Measurements from ENCODE around the gene DLGAP4.

DNA sequence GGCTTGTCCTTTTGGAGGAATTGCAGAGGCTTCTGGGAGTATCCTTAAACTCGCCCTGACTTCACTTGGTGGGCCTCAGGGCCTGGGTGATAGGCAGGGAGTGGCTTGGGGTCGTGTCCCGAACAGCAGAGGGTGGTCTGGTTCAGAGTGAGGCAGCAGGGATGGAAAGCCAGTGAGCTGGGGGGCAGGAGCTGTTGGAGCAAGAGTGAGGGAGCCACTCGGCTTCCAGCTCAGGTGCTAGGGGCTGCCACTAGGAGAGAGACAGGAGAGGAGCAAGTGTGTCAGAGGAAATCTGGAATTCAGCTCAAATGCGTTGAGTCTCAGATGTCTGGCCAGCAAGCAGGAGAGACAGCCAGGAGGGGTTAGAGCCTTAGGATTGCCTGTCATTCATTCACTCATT is 85.8 kb downstream of the DLGAP4 start:
- no peak for TF ChIP-seq EZH2 (IDR thresholded peaks at IDR 0.05; ENCODE audit: borderline replicate concordance, low read length)
- TF ChIP-seq, protein P1, sequence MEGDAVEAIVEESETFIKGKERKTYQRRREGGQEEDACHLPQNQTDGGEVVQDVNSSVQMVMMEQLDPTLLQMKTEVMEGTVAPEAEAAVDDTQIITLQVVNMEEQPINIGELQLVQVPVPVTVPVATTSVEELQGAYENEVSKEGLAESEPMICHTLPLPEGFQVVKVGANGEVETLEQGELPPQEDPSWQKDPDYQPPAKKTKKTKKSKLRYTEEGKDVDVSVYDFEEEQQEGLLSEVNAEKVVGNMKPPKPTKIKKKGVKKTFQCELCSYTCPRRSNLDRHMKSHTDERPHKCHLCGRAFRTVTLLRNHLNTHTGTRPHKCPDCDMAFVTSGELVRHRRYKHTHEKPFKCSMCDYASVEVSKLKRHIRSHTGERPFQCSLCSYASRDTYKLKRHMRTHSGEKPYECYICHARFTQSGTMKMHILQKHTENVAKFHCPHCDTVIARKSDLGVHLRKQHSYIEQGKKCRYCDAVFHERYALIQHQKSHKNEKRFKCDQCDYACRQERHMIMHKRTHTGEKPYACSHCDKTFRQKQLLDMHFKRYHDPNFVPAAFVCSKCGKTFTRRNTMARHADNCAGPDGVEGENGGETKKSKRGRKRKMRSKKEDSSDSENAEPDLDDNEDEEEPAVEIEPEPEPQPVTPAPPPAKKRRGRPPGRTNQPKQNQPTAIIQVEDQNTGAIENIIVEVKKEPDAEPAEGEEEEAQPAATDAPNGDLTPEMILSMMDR (conservative IDR thresholded peaks at IDR 0.05 in 1 of 2, IDR thresholded peaks at IDR 0.05 in 1 of 2; ENCODE audit: extremely low read depth in 1 of 2, insufficient read depth in 1 of 2, low read depth in 1 of 2, low read length in 2 of 2): no peak
